Neural cell (in vitro differentiated cells): Measurements from ENCODE around the gene PAFAH2. TPM values are rescaled to one million over a fixed set of nuclear protein-coding genes. Genes with fewer than 3 reads are reported as not detected.

Source experiments
- H2AFZ ChIP-seq: fragments of 200-600, 300-800 bp; sonication (generic), shearing (Covaris generic); 2 replicates; pipeline ENCODE4 v1.6.0; 2014; ENCODE audit warnings: low read depth, mild to moderate bottlenecking, antibody characterized with exemption, low read length, moderate library complexity
- H3F3A ChIP-seq: fragments of 200-600 bp; shearing (Covaris generic); 2 replicates; pipeline ENCODE4 v1.6.1; 2016; ENCODE audit warnings: mild to moderate bottlenecking, moderate library complexity, mixed read lengths, antibody characterized with exemption, low read length; ENCODE audit not compliant: insufficient read depth, poor library complexity, severe bottlenecking
- H3K27ac ChIP-seq: fragments of 200-600, 300-800 bp; sonication (generic), shearing (Covaris generic); 2 replicates; pipeline ENCODE4 v1.5.1; 2014; ENCODE audit warnings: mild to moderate bottlenecking, low read length, moderate library complexity
- H3K27me3 ChIP-seq: fragments of 300-800, 200-600 bp; sonication (generic), shearing (Covaris generic); 2 replicates; pipeline ENCODE4 v1.6.0; 2014; ENCODE audit warnings: mild to moderate bottlenecking, low read depth, low read length, moderate library complexity; ENCODE audit not compliant: insufficient read depth
- H3K36me3 ChIP-seq: fragments of 300-800, 200-600 bp; sonication (generic), shearing (Covaris generic); 2 replicates; pipeline ENCODE4 v1.5.1; 2014; ENCODE audit warnings: mild to moderate bottlenecking, antibody characterized with exemption, low read length, moderate library complexity; ENCODE audit not compliant: insufficient read depth
- H3K4me2 ChIP-seq: fragments of 300-800, 200-600 bp; sonication (generic), shearing (Covaris generic); 2 replicates; pipeline ENCODE4 v1.6.0; 2014; ENCODE audit warnings: mild to moderate bottlenecking, low read length
- H3K4me3 ChIP-seq: fragments of 300-800, 200-600 bp; sonication (generic), shearing (Covaris generic); 2 replicates; pipeline ENCODE4 v1.5.1; 2014; ENCODE audit warnings: mild to moderate bottlenecking, low read length, moderate library complexity
- H3K79me2 ChIP-seq: fragments of 200-600 bp; shearing (Covaris generic); replicated peaks from 2 replicates; pipeline ENCODE4 v1.6.0; 2014; ENCODE audit warnings: mild to moderate bottlenecking, low read length, moderate library complexity; ENCODE audit not compliant: insufficient read depth
- H3K9ac ChIP-seq: fragments of 300-800, 200-600 bp; sonication (generic), shearing (Covaris generic); 2 replicates; pipeline ENCODE4 v1.6.1; 2016; ENCODE audit warnings: mild to moderate bottlenecking, low read length, mixed read lengths
- H3K9me2 ChIP-seq: fragments of 200-600 bp; shearing (Covaris generic); 2 replicates; pipeline ENCODE4 v1.6.1; 2016; ENCODE audit warnings: mild to moderate bottlenecking, low read length, mixed read lengths; ENCODE audit not compliant: insufficient read depth
- H3K9me3 ChIP-seq: fragments of 200-600, 300-800 bp; sonication (generic), shearing (Covaris generic); 2 replicates; pipeline ENCODE4 v1.6.1; 2016; ENCODE audit warnings: mild to moderate bottlenecking, mixed run types, low read length, moderate library complexity, mixed read lengths
- H4K20me1 ChIP-seq: fragments of 200-600 bp; shearing (Covaris generic); 2 replicates; pipeline ENCODE4 v1.6.1; 2016; ENCODE audit warnings: mild to moderate bottlenecking, mixed run types; ENCODE audit not compliant: insufficient read depth
- EP300 ChIP-seq: fragments of 450-650 bp; conservative IDR thresholded peaks from 2 replicates; pipeline ENCODE4 v1.6.1; 2014; ENCODE audit warnings: antibody characterized with exemption, mild to moderate bottlenecking, moderate library complexity; ENCODE audit not compliant: poor library complexity, severe bottlenecking
- EZH2 ChIP-seq: fragments of 200-600, 300-800 bp; shearing (Covaris generic), sonication (generic); IDR thresholded peaks from 2 replicates; pipeline ENCODE4 v1.6.1; 2014; ENCODE audit warnings: antibody characterized with exemption, low read length, borderline replicate concordance, mild to moderate bottlenecking; ENCODE audit not compliant: insufficient read depth, poor library complexity, severe bottlenecking
- MXI1 ChIP-seq: fragments of 450-650 bp; conservative IDR thresholded peaks from 2 replicates; pipeline ENCODE4 v1.6.1; 2014; ENCODE audit warnings: antibody characterized with exemption, mild to moderate bottlenecking; ENCODE audit not compliant: poor library complexity, severe bottlenecking
- POLR2AphosphoS5 ChIP-seq: IDR thresholded peaks from 2 replicates; pipeline ENCODE4 v1.6.1; 2012
- RAD21 ChIP-seq: fragments of 450-650 bp; conservative IDR thresholded peaks from 2 replicates; pipeline ENCODE4 v1.6.1; 2014; ENCODE audit warnings: antibody characterized with exemption, mild to moderate bottlenecking, moderate library complexity
- REST ChIP-seq: IDR thresholded peaks from 2 replicates; pipeline ENCODE4 v1.6.1; 2012; ENCODE audit warnings: borderline replicate concordance
- SMC3 ChIP-seq: fragments of 450-650 bp; conservative IDR thresholded peaks from 2 replicates; pipeline ENCODE4 v1.6.1; 2014; ENCODE audit warnings: antibody characterized with exemption, mild to moderate bottlenecking, moderate library complexity; ENCODE audit not compliant: poor library complexity
- TAF1 ChIP-seq: IDR thresholded peaks from 2 replicates; pipeline ENCODE4 v1.6.1; 2012; ENCODE audit warnings: low read depth
- polyA plus RNA-seq: library from polyadenylated mRNA; depleted of rRNA; stranded (reverse); fragments of >200 nt; gene quantifications from 2 replicates; pipeline ENCODE4 v1.2.3, GENCODE V29; 2014
- TF ChIP-seq, protein P1 (sequence below): fragments of 450-650 bp; IDR thresholded peaks from 2 replicates; pipeline ENCODE4 v1.5.1; 2014; ENCODE audit warnings: antibody characterized with exemption, mild to moderate bottlenecking, moderate library complexity; ENCODE audit not compliant: poor library complexity, severe bottlenecking

The PAFAH2 gene
- polyA plus RNA-seq, 1 donor from 2014 or later, result 7.9 TPM

- Histone ChIP-seq H3K27ac (no peak overlapping the region), H3K9me3 (no peaks in the 10 kb centered on the region), H3F3A (no peaks in the 10 kb centered on the region), H3K4me2 (no peak overlapping the region), H2AFZ (no peak overlapping the region), H3K27me3 (no peaks in the 10 kb centered on the region), H4K20me1 (no peaks in the 10 kb centered on the region), H3K4me3 (no peak overlapping the region), H3K79me2 (no peaks in the 10 kb centered on the region), H3K9me2 (no peaks in the 10 kb centered on the region), H3K9ac (no peak overlapping the region), H3K36me3 (no peaks in the 10 kb centered on the region)
- TF ChIP-seq EP300 (no peak), MXI1 (no peak), SMC3 (peak; percentile 54), RAD21 (peak; percentile 20), REST (no peak), POLR2AphosphoS5 (no peak), TAF1 (no peak), EZH2 (no peak)
- TF ChIP-seq, protein P1, sequence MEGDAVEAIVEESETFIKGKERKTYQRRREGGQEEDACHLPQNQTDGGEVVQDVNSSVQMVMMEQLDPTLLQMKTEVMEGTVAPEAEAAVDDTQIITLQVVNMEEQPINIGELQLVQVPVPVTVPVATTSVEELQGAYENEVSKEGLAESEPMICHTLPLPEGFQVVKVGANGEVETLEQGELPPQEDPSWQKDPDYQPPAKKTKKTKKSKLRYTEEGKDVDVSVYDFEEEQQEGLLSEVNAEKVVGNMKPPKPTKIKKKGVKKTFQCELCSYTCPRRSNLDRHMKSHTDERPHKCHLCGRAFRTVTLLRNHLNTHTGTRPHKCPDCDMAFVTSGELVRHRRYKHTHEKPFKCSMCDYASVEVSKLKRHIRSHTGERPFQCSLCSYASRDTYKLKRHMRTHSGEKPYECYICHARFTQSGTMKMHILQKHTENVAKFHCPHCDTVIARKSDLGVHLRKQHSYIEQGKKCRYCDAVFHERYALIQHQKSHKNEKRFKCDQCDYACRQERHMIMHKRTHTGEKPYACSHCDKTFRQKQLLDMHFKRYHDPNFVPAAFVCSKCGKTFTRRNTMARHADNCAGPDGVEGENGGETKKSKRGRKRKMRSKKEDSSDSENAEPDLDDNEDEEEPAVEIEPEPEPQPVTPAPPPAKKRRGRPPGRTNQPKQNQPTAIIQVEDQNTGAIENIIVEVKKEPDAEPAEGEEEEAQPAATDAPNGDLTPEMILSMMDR, result peak; percentile 42
Measured at GRCh38 chr1:26009796-26010447, 12.1 kb upstream of the PAFAH2 start.

- no peaks in the 10 kb centered on the region for H3K79me2 ChIP-seq
Measured at GRCh38 chr1:26006710-26007109, 8.8 kb upstream of the PAFAH2 start.

More at GRCh38 chr1:26006710-26007109, 8.8 kb upstream of the PAFAH2 start:
- Histone ChIP-seq H3K9ac (no peak overlapping the region), H3K4me2 (no peak overlapping the region), H3K36me3 (no peaks in the 10 kb centered on the region), H3K4me3 (no peak overlapping the region), H4K20me1 (no peaks in the 10 kb centered on the region), H3K9me3 (no peaks in the 10 kb centered on the region), H2AFZ (no peak overlapping the region), H3K27ac (no peak overlapping the region), H3K27me3 (no peaks in the 10 kb centered on the region), H3K9me2 (no peaks in the 10 kb centered on the region), H3F3A (no peaks in the 10 kb centered on the region)
- no peak for TF ChIP-seq REST
- TF ChIP-seq MXI1, result no peak
- TF ChIP-seq EZH2, result no peak
- TF ChIP-seq POLR2AphosphoS5, result no peak
- TF ChIP-seq TAF1, result no peak
- TF ChIP-seq RAD21, result no peak
- TF ChIP-seq EP300, result no peak
- TF ChIP-seq, protein P1, result no peak
- TF ChIP-seq SMC3, result no peak
